A673 (cell line): Measurements from ENCODE around the gene CHID1. TPM values are rescaled to one million over a fixed set of nuclear protein-coding genes. Genes with fewer than 3 reads are reported as not detected.

Experiments
- BruUV-seq: library from RNA; stranded (reverse); fragments of 400-500 nt; replicated peaks from 2 replicates; lab custom pipeline; 2021; lab: Mats Ljungman, UMichigan
- CTCF ChIA-PET: fragments of 300-600 bp; sonication (Branson Sonifier 250); formaldehyde crosslinking; loops from one replicate; lab custom pipeline; 2022; ENCODE audit warnings: antibody characterized with exemption; lab: Charles Lee
- POLR2A ChIA-PET: fragments of 300-600 bp; sonication (Branson Sonifier 250); formaldehyde crosslinking; loops from one replicate; lab custom pipeline; 2022; ENCODE audit warnings: antibody characterized with exemption; ENCODE audit not compliant: low non-redundant PET; lab: Charles Lee
- DNase-seq: peaks from one replicate; pipeline ENCODE4 v3.0.0-alpha.2; 2015; ENCODE audit warnings: low spot score
- H3K27ac ChIP-seq: fragments of 200-600 bp; sonication (generic); 2 replicates; pipeline ENCODE4 v1.5.1; 2016; ENCODE audit warnings: mixed run types, low read depth, mild to moderate bottlenecking, mixed read lengths, antibody characterized with exemption, low read length; ENCODE audit not compliant: poor library complexity, severe bottlenecking
- H3K27me3 ChIP-seq: fragments of 200-600 bp; sonication (generic); replicated peaks from 2 replicates; pipeline ENCODE4 v1.6.1; 2017; ENCODE audit warnings: mixed run types, low read depth, mild to moderate bottlenecking, mixed read lengths, antibody characterized with exemption, low read length; ENCODE audit not compliant: insufficient read depth, poor library complexity
- H3K36me3 ChIP-seq: fragments of 200-600 bp; sonication (generic); 2 replicates; pipeline ENCODE4 v1.6.1; 2016; ENCODE audit warnings: mixed run types, mild to moderate bottlenecking, mixed read lengths, antibody characterized with exemption, low read length; ENCODE audit not compliant: insufficient read depth, poor library complexity, severe bottlenecking
- H3K4me1 ChIP-seq: fragments of 200-600 bp; sonication (generic); 2 replicates; pipeline ENCODE4 v1.6.1; 2017; ENCODE audit warnings: mixed run types, mild to moderate bottlenecking, mixed read lengths, antibody characterized with exemption, low read length; ENCODE audit not compliant: insufficient read depth, poor library complexity, severe bottlenecking
- H3K4me3 ChIP-seq: fragments of 200-600 bp; sonication (generic); 2 replicates; pipeline ENCODE4 v1.5.1; 2016; ENCODE audit warnings: low read depth, mixed run types, mild to moderate bottlenecking, mixed read lengths, low read length; ENCODE audit not compliant: poor library complexity, severe bottlenecking
- H3K9me3 ChIP-seq: fragments of 200-600 bp; sonication (generic); 2 replicates; pipeline ENCODE4 v1.6.1; 2016; ENCODE audit warnings: mixed run types, low read depth, mild to moderate bottlenecking, mixed read lengths, antibody characterized with exemption, low read length; ENCODE audit not compliant: poor library complexity, severe bottlenecking
- CTCF ChIP-seq: fragments of 300-800, 200-600 bp; sonication (generic); conservative IDR thresholded peaks from 2 replicates; pipeline ENCODE4 v1.5.1; 2017; ENCODE audit warnings: low read depth, mild to moderate bottlenecking, antibody characterized with exemption, low read length, moderate library complexity, mixed read lengths
- EZH2 ChIP-seq: fragments of 200-600 bp; sonication (generic); IDR thresholded peaks from 2 replicates; pipeline ENCODE4 v1.6.1; 2017; ENCODE audit warnings: borderline replicate concordance, low read depth, mild to moderate bottlenecking, mixed read lengths, antibody characterized with exemption, low read length; ENCODE audit not compliant: poor library complexity, severe bottlenecking
- intact Hi-C: fragments of 100-400 bp; cut with micrococcal nuclease; formaldehyde crosslinking; loops from one replicate; pipeline ENCODE4 v1.10.0; 2022; ENCODE audit not compliant: unreplicated experiment
- total RNA-seq: library from RNA; stranded (reverse); gene quantifications from 2 replicates; pipeline ENCODE4 v1.2.3, GENCODE V29; 2021

CHID1 gene
- total RNA-seq, 1 experiment from 2014 or later = 105 TPM

- Histone ChIP-seq H3K4me1 (peaks cover 5% of the 10 kb centered on the region), H3K27ac (no peak overlapping the region), H3K36me3 (no peaks in the 10 kb centered on the region), H3K27me3 (no peaks in the 10 kb centered on the region), H3K9me3 (no peaks in the 10 kb centered on the region), H3K4me3 (no peak overlapping the region)
- BruUV-seq = no TSS peak
- ChIA-PET POLR2A (no interaction called here), CTCF (no interaction called here)
- DNase-seq = no peak
- TF ChIP-seq EZH2 (no peak), CTCF (no peak)
- intact Hi-C loops = no loop called here
These were observed 37.8 kb downstream of the CHID1 start for GRCh38 chr11:872799-873198.

GRCh38 chr11:871472-871871 is 39.1 kb downstream of the CHID1 start:
- POLR2A ChIA-PET = no interaction called here

GRCh38 chr11:870418-870817 is 40.2 kb downstream of the CHID1 start:
- ChIA-PET POLR2A (no interaction called here), CTCF (no interaction called here)
- TF ChIP-seq EZH2 (no peak), CTCF (no peak)
- Histone ChIP-seq H3K4me3 (no peak overlapping the region), H3K27me3 (no peaks in the 10 kb centered on the region), H3K9me3 (no peaks in the 10 kb centered on the region), H3K27ac (no peak overlapping the region), H3K4me1 (no peaks in the 10 kb centered on the region), H3K36me3 (no peaks in the 10 kb centered on the region)
- intact Hi-C loops = no loop called here
- BruUV-seq = no TSS peak
- DNase-seq = no peak

More at GRCh38 chr11:871472-871871, 39.1 kb downstream of the CHID1 start:
- Histone ChIP-seq H3K36me3 (no peaks in the 10 kb centered on the region), H3K4me3 (no peak overlapping the region), H3K9me3 (no peaks in the 10 kb centered on the region), H3K27me3 (no peaks in the 10 kb centered on the region), H3K4me1 (no peaks in the 10 kb centered on the region), H3K27ac (no peak overlapping the region)
- CTCF ChIA-PET = no interaction called here
- intact Hi-C loops = no loop called here
- TF ChIP-seq EZH2 = no peak
- no peak for TF ChIP-seq CTCF
- BruUV-seq = no TSS peak
- no peak for DNase-seq
